SK-N-SH (cell line): ENCODE data around the gene RBM18. TPM values are rescaled to one million over a fixed set of nuclear protein-coding genes. Genes with fewer than 3 reads are reported as not detected.

ENCODE experiments used
- CTCF ChIA-PET: fragments of 300-600, 350-600 bp; formaldehyde crosslinking; extraction: SDS; loops from one replicate; lab custom pipeline; 2021; lab: Yijun Ruan, JAX
- POLR2A ChIA-PET: fragments of 350-600 bp; sonication (Branson Sonifier 250); formaldehyde crosslinking; extraction: SDS; loops from one replicate; lab custom pipeline; 2020; ENCODE audit warnings: antibody characterized with exemption, inconsistent platforms; lab: Yijun Ruan, JAX
- DNase-seq: peaks from one replicate; pipeline ENCODE4 v3.0.0; 2012
- H2AFZ ChIP-seq: fragments of 200-600 bp; sonication (generic); 2 replicates; pipeline ENCODE4 v1.8.1; 2016; ENCODE audit warnings: antibody characterized with exemption, mild to moderate bottlenecking, low read depth
- H3F3A ChIP-seq: fragments of 200-600 bp; sonication (generic); replicated peaks from 2 replicates; pipeline ENCODE3; 2016; ENCODE audit warnings: antibody characterized with exemption, mild to moderate bottlenecking; ENCODE audit not compliant: insufficient read depth
- H3K27ac ChIP-seq, 2 experiments: fragments of 200-500 bp in 1 of 2; fragments of 200-600 bp in 1 of 2; sonication (Bioruptor generic) in 1 of 2; sonication (generic), shearing (Covaris generic) in 1 of 2; 2 replicates each; pipeline versions ENCODE4 v1.5.1 to v1.6.1; 2014 to 2016; ENCODE audit warnings: low read depth in 2 of 2, inconsistent platforms in 1 of 2, low read length in 1 of 2, mild to moderate bottlenecking in 1 of 2, mixed read lengths in 1 of 2
- H3K27me3 ChIP-seq: fragments of 200-600 bp; sonication (generic), shearing (Covaris generic); 2 replicates; pipeline ENCODE4 v1.6.1; 2016; ENCODE audit warnings: mixed run types; ENCODE audit not compliant: insufficient read depth
- H3K36me3 ChIP-seq, 2 experiments: fragments of 200-500 bp in 1 of 2; fragments of 200-600 bp in 1 of 2; sonication (Bioruptor generic) in 1 of 2; sonication (generic) in 1 of 2; replicated peaks in 1 of 2; 2 replicates each; pipeline versions ENCODE3 to v1.5.1; 2014 to 2016; ENCODE audit warnings: low read length in 1 of 2, mild to moderate bottlenecking in 1 of 2; ENCODE audit not compliant: insufficient read depth in 2 of 2, control insufficient read depth in 1 of 2
- H3K4me1 ChIP-seq, 2 experiments: fragments of 200-500 bp in 1 of 2; fragments of 200-600 bp in 1 of 2; sonication (Bioruptor generic) in 1 of 2; sonication (generic), shearing (Covaris generic) in 1 of 2; 2 replicates each; pipeline versions ENCODE4 v1.5.1 to v1.6.1; 2014 to 2016; ENCODE audit warnings: low read depth in 1 of 2, low read length in 1 of 2, mixed run types in 1 of 2; ENCODE audit not compliant: insufficient read depth in 2 of 2, control insufficient read depth in 1 of 2
- H3K4me2 ChIP-seq: fragments of 200-600 bp; sonication (generic), shearing (Covaris generic); 2 replicates; pipeline ENCODE4 v1.6.1; 2017; ENCODE audit warnings: mixed run types
- H3K4me3 ChIP-seq, 2 experiments: fragments of 200-500 bp in 1 of 2; fragments of 200-600 bp in 1 of 2; sonication (Bioruptor generic) in 1 of 2; sonication (generic), shearing (Covaris generic) in 1 of 2; 2 replicates each; pipeline versions ENCODE4 v1.5.1 to v1.8.1; 2014 to 2016; ENCODE audit warnings: low read depth in 2 of 2, inconsistent platforms in 1 of 2, low read length in 1 of 2, mild to moderate bottlenecking in 1 of 2, mixed read lengths in 1 of 2, moderate library complexity in 1 of 2
- H3K79me2 ChIP-seq: fragments of 200-600 bp; sonication (generic); 2 replicates; pipeline ENCODE4 v1.8.1; 2017; ENCODE audit warnings: mild to moderate bottlenecking; ENCODE audit not compliant: insufficient read depth
- H3K9ac ChIP-seq: fragments of 200-600 bp; sonication (generic); 2 replicates; pipeline ENCODE4 v1.6.1; 2017; ENCODE audit warnings: mixed run types
- H3K9me2 ChIP-seq: fragments of 200-600 bp; sonication (generic); 2 replicates; pipeline ENCODE4 v1.6.1; 2017; ENCODE audit warnings: mixed run types
- H3K9me3 ChIP-seq: fragments of 200-600 bp; sonication (generic); 2 replicates; pipeline ENCODE4 v1.6.1; 2017; ENCODE audit warnings: mixed run types, mild to moderate bottlenecking, moderate library complexity
- H4K20me1 ChIP-seq: fragments of 200-600 bp; sonication (generic); 2 replicates; pipeline ENCODE4 v1.6.1; 2017; ENCODE audit warnings: mild to moderate bottlenecking, mixed run types; ENCODE audit not compliant: insufficient read depth
- CHD2 ChIP-seq: fragments of 150-350 bp; IDR thresholded peaks from 2 replicates; pipeline ENCODE4 v1.6.1; 2018; ENCODE audit warnings: low read length; ENCODE audit not compliant: partially characterized antibody
- CTCF ChIP-seq: fragments of 200-600 bp; sonication (generic); IDR thresholded peaks from 2 replicates; pipeline ENCODE4 v1.6.1; 2017; ENCODE audit warnings: antibody characterized with exemption, mild to moderate bottlenecking, moderate library complexity
- ELF1 ChIP-seq: IDR thresholded peaks from 2 replicates; pipeline ENCODE4 v1.4.0; 2012
- EP300 ChIP-seq, 2 experiments: IDR thresholded peaks; 2 replicates each; pipeline versions ENCODE4 v1.4.0 to v1.6.1; 2012; ENCODE audit warnings: borderline replicate concordance in 1 of 2, low read depth in 1 of 2, low read length in 1 of 2
- FOSL2 ChIP-seq: IDR thresholded peaks from 2 replicates; pipeline ENCODE4 v1.4.0; 2012; ENCODE audit warnings: low read depth, mild to moderate bottlenecking, moderate library complexity, borderline replicate concordance
- FOXJ3 ChIP-seq: sonication (generic); formaldehyde crosslinking; IDR thresholded peaks from 2 replicates; pipeline ENCODE4 v1.5.1; 2020; ENCODE audit warnings: mild to moderate bottlenecking, missing genetic modification reagents
- FOXM1 ChIP-seq: IDR thresholded peaks from 2 replicates; pipeline ENCODE4 v1.4.0; 2012; ENCODE audit warnings: low read depth, mild to moderate bottlenecking
- JUND ChIP-seq: IDR thresholded peaks from 2 replicates; pipeline ENCODE4 v1.4.0; 2012
- MEF2A ChIP-seq: IDR thresholded peaks from 2 replicates; pipeline ENCODE4 v1.4.0; 2012; ENCODE audit warnings: low read depth, borderline replicate concordance
- MXI1 ChIP-seq: IDR thresholded peaks from 2 replicates; pipeline ENCODE4 v1.6.1; 2012; ENCODE audit warnings: mild to moderate bottlenecking, low read depth, low read length, improper control_type of control experiment
- NFIC ChIP-seq: IDR thresholded peaks from 2 replicates; pipeline ENCODE4 v1.4.0; 2012; ENCODE audit warnings: borderline replicate concordance
- NRF1 ChIP-seq: IDR thresholded peaks from 2 replicates; pipeline ENCODE4 v1.6.1; 2012; ENCODE audit warnings: low read depth, mild to moderate bottlenecking, low read length
- PBX3 ChIP-seq: IDR thresholded peaks from 2 replicates; pipeline ENCODE4; 2012
- POLR2AphosphoS5 ChIP-seq: IDR thresholded peaks from 2 replicates; pipeline ENCODE4 v1.6.1; 2012; ENCODE audit warnings: low read depth, low read length
- RXRA ChIP-seq: IDR thresholded peaks from 2 replicates; pipeline ENCODE4 v1.4.0; 2012; ENCODE audit warnings: low read depth, mild to moderate bottlenecking, borderline replicate concordance
- SIN3A ChIP-seq: IDR thresholded peaks from 2 replicates; pipeline ENCODE4 v1.6.1; 2012; ENCODE audit warnings: low read depth, mild to moderate bottlenecking, low read length, moderate library complexity, borderline replicate concordance
- SMC3 ChIP-seq: IDR thresholded peaks from 2 replicates; pipeline ENCODE4 v1.6.1; 2012; ENCODE audit warnings: low read depth, low read length, improper control_type of control experiment
- TCF12 ChIP-seq: IDR thresholded peaks from 2 replicates; pipeline ENCODE4 v1.4.0; 2012
- TEAD4 ChIP-seq: IDR thresholded peaks from 2 replicates; pipeline ENCODE4 v1.4.0; 2012; ENCODE audit warnings: mild to moderate bottlenecking, borderline replicate concordance; ENCODE audit not compliant: insufficient read depth
- USF2 ChIP-seq: fragments of 150-350 bp; IDR thresholded peaks from 2 replicates; pipeline ENCODE4 v1.6.1; 2017; ENCODE audit warnings: antibody characterized with exemption, low read length, low read depth, borderline replicate concordance
- ZBTB33 ChIP-seq: IDR thresholded peaks from 2 replicates; pipeline ENCODE4 v1.4.0; 2012; ENCODE audit warnings: low read depth, borderline replicate concordance
- WGBS: methylation state at CpG from one replicate; pipeline ENCODE4 v1.1.6; 2017; ENCODE audit warnings: low lambda C conversion rate; 5-methylcytosine and 5-hydroxymethylcytosine counted together
- polyA plus RNA-seq, 3 experiments: library from polyadenylated mRNA; depleted of rRNA; stranded (reverse); fragments of >200 nt; gene quantifications; 2 replicates each; pipeline ENCODE4 v1.2.3, GENCODE V29; 2012

Gene RBM18
- polyA plus RNA-seq, 1 of the 3 experiments (the other 2 are of a cell fraction) = 8.2 TPM

GRCh38 chr9:122248448-122248865 is 16.2 kb downstream of the RBM18 start:
- Histone ChIP-seq H3K27ac (no peak overlapping the region), H2AFZ (no peak overlapping the region), H3K79me2 (peaks cover 5% of the 10 kb centered on the region; the same call in 1 of the 2 replicates), H3K36me3 (peaks cover 63 to 81% of the 10 kb centered on the region in 2 experiments), H3K4me3 (no peak overlapping the region), H3K4me1 (no peaks in the 10 kb centered on the region), H4K20me1 (no peaks in the 10 kb centered on the region; the same call in 1 of the 2 replicates), H3K27me3 (no peaks in the 10 kb centered on the region), H3K9ac (no peak overlapping the region)
- no peak for DNase-seq
- POLR2A ChIA-PET = no interaction called here
- CTCF ChIA-PET = interaction anchor here (1.0 kb wide), 1 partner anchor 102 kb away, joined by 3 read pairs; no protein-coding TSS in a partner anchor
- no peak for TF ChIP-seq ZBTB33
- no peak for TF ChIP-seq PBX3
- no peak for TF ChIP-seq NRF1
- TF ChIP-seq CHD2 = no peak
- TF ChIP-seq RXRA = no peak
- TF ChIP-seq MEF2A = no peak
- TF ChIP-seq, all 33 proteins: peak for 0
- Histone ChIP-seq H3F3A (no peaks in the 10 kb centered on the region), H3K9me3 (no peaks in the 10 kb centered on the region), H3K9me2 (no peaks in the 10 kb centered on the region), H3K4me2 (no peak overlapping the region)
- WGBS = 95% methylated on average over 5 of the region's 5 CpGs

- H2AFZ ChIP-seq = no peak overlapping the region
- no peak for DNase-seq
- H3K4me3 ChIP-seq = no peak overlapping the region
- no peaks in the 10 kb centered on the region for H3K27me3 ChIP-seq
- H3F3A ChIP-seq = no peaks in the 10 kb centered on the region
- no peaks in the 10 kb centered on the region; the same call in 1 of the 2 replicates for H4K20me1 ChIP-seq
- no peak overlapping the region for H3K9ac ChIP-seq
- H3K79me2 ChIP-seq = no peaks in the 10 kb centered on the region
- peaks cover 73 to 75% of the 10 kb centered on the region in 2 experiments for H3K36me3 ChIP-seq
- ChIA-PET POLR2A (no interaction called here), CTCF (interaction anchor here (1.2 kb wide), 1 partner anchor 121 kb away, joined by 4 read pairs; no protein-coding TSS in a partner anchor)
- WGBS = 96% methylated on average over 3 of the region's 3 CpGs
- H3K4me1 ChIP-seq = no peaks in the 10 kb centered on the region
- no peak overlapping the region for H3K4me2 ChIP-seq
- H3K9me2 ChIP-seq = no peaks in the 10 kb centered on the region
- no peaks in the 10 kb centered on the region for H3K9me3 ChIP-seq
- no peak overlapping the region for H3K27ac ChIP-seq
- TF ChIP-seq RXRA = no peak
- TF ChIP-seq ZBTB33 = no peak
- TF ChIP-seq CTCF = no peak
- no peak for TF ChIP-seq NFIC
- no peak for TF ChIP-seq SIN3A
- TF ChIP-seq TEAD4 = no peak
- no peak for TF ChIP-seq FOXM1
- no peak for TF ChIP-seq JUND
- TF ChIP-seq MXI1 = no peak
- no peak for TF ChIP-seq ELF1
- TF ChIP-seq FOSL2 = no peak
- no peak for TF ChIP-seq FOXJ3 (CRISPR knock-in tag)
- no peak for TF ChIP-seq USF2
- no peak for TF ChIP-seq POLR2AphosphoS5
- TF ChIP-seq NRF1 = no peak
- no peak for TF ChIP-seq SMC3
- TF ChIP-seq TCF12 = no peak
- TF ChIP-seq EP300 (IDR thresholded peaks at IDR 0.05; ENCODE audit: borderline replicate concordance in 1 of 2, low read depth in 1 of 2, low read length in 1 of 2) = no peak
- no peak for TF ChIP-seq CHD2
Observed at GRCh38 chr9:122246666-122247065, 18.0 kb downstream of the RBM18 start.
